Measurements from ENCODE around the gene PTPN3.

PTPN3 gene

GRCh38 chr9:109418827-109419226, 79.3 kb downstream of the PTPN3 start:
- H3K27ac ChIP-seq: no peak overlapping the region

GRCh38 chr9:109417585-109418544, 80.2 kb downstream of the PTPN3 start:
- Histone ChIP-seq H3K27ac (no peak overlapping the region), H3K4me3 (no peak overlapping the region)
- no peak for DNase-seq (ENCODE audit: low spot score)
- TF ChIP-seq CTCF (IDR thresholded peaks at IDR 0.05): no peak

More at GRCh38 chr9:109418827-109419226, 79.3 kb downstream of the PTPN3 start:
- H3K4me3 ChIP-seq: no peak overlapping the region
- TF ChIP-seq CTCF (IDR thresholded peaks at IDR 0.05): no peak
- DNase-seq (ENCODE audit: low spot score): no peak

DNA sequence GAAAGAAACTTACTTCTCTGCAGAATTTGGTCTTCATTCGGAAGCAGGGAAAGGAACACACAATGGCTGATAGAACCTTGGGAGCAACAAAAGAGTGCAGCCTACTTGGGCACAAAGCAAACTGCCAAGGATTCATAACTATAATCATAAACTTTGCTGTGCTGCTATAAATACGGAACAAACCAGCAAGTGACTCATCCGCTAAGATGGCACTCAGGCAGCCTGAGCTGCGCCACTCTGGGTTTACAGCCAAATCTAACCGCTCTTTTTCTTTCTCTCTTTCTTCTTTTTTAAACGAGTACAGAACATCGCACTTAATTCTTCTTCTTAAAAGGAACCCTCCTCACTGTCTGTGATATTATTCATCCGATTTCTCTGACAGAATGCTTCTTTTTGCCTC, 81.1 kb downstream of the PTPN3 start:
- H3K27ac ChIP-seq: no peak overlapping the region

GRCh38 chr9:109416135-109416706, 81.9 kb downstream of the PTPN3 start:
- no peak overlapping the region for H3K27ac ChIP-seq

More for the DNA sequence above, 81.1 kb downstream of the PTPN3 start:
- DNase-seq (ENCODE audit: low spot score): no peak
- no peak for TF ChIP-seq CTCF (IDR thresholded peaks at IDR 0.05)
- H3K4me3 ChIP-seq: no peak overlapping the region

DNA sequence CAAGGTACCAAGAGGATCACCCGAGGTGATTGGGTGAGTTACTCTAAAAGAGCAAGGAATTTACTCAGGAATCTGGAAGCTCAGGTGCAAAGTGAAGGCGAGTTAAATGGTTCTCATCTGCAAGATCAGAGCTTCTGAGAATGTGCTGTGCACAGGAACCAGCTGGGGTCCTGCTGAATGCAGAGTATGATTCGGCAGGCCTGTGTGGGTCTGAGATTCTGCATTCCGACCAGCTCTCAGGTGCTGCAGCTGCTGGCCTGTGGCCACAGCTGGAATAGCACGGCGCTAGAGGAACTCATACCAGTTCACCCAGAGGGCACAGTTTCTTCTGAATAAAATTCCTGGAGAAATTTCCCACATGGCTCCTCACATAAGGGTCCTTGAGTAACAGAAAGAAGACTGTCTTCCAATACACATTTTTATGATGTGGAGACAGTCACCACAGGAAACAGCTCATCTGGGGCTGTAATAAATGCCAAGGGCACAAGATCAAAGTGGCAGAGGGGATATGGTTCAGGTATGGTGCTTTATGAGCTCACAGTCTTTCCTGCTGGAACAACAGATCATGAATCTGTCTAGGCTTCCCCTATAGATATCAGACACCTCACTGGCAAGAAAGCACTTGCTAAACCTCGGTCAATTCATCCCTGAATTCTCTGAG, 83.9 kb downstream of the PTPN3 start:
- Histone ChIP-seq H3K4me3 (no peak overlapping the region), H3K27ac (no peak overlapping the region)
- DNase-seq (ENCODE audit: low spot score): no peak
- no peak for TF ChIP-seq CTCF (IDR thresholded peaks at IDR 0.05)

More at GRCh38 chr9:109416135-109416706, 81.9 kb downstream of the PTPN3 start:
- DNase-seq (ENCODE audit: low spot score): no peak
- TF ChIP-seq CTCF (IDR thresholded peaks at IDR 0.05): no peak
- H3K4me3 ChIP-seq: no peak overlapping the region

GRCh38 chr9:109411798-109412352, 86.2 kb downstream of the PTPN3 start:
- H3K27ac ChIP-seq: no peak overlapping the region
- no peak for TF ChIP-seq CTCF (IDR thresholded peaks at IDR 0.05)
- H3K4me3 ChIP-seq: no peak overlapping the region
- DNase-seq (ENCODE audit: low spot score): no peak

All from coronary artery (tissue), 2 donors.